ENCODE measurements around the gene GRAP2. TPM values are rescaled to one million over a fixed set of nuclear protein-coding genes. Genes with fewer than 3 reads are reported as not detected.

Gene GRAP2
- total and polyA plus RNA-seq, 8 donors: 0.45 to 29.1 (median 3.0) TPM; not detected in 2

GRCh38 chr22:39958009-39958711, 57.3 kb downstream of the GRAP2 start:
- WGBS, 5 donors: 82 to 88% (median 86%) methylated on average over 8 of the region's 8 CpGs
- H3K27me3 ChIP-seq: no peaks in the 10 kb centered on the region
- peaks cover 0 to 34% (median 7%) of the 10 kb centered on the region in 4 donors for H3K4me1 ChIP-seq
- intact Hi-C loops (cut with DNase I; ENCODE audit: low total_unique reads): no loop called here
- H3K36me3 ChIP-seq: no peaks in the 10 kb centered on the region
- H3K27ac ChIP-seq: no peak overlapping the region
- no peaks in the 10 kb centered on the region for H3K9me3 ChIP-seq
- TF ChIP-seq CTCF (IDR thresholded peaks at IDR 0.05) (no peak), POLR2AphosphoS5 (IDR thresholded peaks at IDR 0.05) (no peak), POLR2A (IDR thresholded peaks at IDR 0.05) (no peak), EP300 (IDR thresholded peaks at IDR 0.05) (no peak)
- H3K4me3 ChIP-seq: no peak overlapping the region
- DNase-seq: no peak

DNA sequence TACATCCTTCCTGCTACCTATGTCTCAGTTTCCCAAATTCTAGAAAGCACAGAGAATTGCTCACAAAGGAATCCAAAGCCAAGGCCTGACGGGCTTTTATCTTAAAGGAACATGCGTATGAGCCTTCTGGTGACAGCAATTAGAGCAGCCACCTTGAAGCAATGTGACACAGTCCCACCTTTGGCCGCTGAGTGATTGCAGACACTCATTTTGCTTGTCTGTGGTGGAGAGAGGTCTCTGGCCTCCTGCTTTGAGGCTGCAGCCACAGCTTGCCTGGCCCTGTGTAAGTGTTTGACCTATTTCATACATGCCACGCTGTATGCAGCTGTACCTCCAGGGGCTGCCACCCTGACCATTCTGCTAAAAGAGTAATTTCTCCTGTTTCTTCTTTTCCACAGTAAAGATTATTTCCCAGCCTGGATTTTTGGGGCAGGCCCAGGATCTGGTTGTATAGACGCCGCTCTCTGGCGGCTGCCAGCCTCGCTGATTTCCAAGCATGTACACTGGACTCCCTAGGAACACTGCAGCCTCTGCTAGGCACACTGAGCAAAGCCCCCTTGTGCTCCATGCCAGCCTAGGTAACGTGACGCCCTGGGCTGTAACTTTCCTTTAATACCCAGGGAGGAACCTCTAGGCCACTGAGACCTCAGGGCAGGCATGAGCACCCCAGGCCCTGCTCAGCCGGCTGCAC, 58.2 kb downstream of the GRAP2 start:
- intact Hi-C loops (cut with DNase I; ENCODE audit: low total_unique reads): no loop called here
- Histone ChIP-seq H3K27me3 (no peaks in the 10 kb centered on the region), H3K4me1 (peaks cover 0 to 33% (median 4%) of the 10 kb centered on the region in 4 donors), H3K9me3 (no peaks in the 10 kb centered on the region), H3K36me3 (no peaks in the 10 kb centered on the region), H3K4me3 (no peak overlapping the region), H3K27ac (peak overlapping the region in 2 of 5 donors; percentile 3 to 4)
- no peak for DNase-seq
- no peak for TF ChIP-seq CTCF (IDR thresholded peaks at IDR 0.05)
- no peak for TF ChIP-seq POLR2A (IDR thresholded peaks at IDR 0.05)
- TF ChIP-seq EP300 (IDR thresholded peaks at IDR 0.05): no peak
- TF ChIP-seq POLR2AphosphoS5 (IDR thresholded peaks at IDR 0.05): no peak
- WGBS, 5 donors: 74 to 84% (median 82%) methylated on average over 11 of the region's 11 CpGs

DNA sequence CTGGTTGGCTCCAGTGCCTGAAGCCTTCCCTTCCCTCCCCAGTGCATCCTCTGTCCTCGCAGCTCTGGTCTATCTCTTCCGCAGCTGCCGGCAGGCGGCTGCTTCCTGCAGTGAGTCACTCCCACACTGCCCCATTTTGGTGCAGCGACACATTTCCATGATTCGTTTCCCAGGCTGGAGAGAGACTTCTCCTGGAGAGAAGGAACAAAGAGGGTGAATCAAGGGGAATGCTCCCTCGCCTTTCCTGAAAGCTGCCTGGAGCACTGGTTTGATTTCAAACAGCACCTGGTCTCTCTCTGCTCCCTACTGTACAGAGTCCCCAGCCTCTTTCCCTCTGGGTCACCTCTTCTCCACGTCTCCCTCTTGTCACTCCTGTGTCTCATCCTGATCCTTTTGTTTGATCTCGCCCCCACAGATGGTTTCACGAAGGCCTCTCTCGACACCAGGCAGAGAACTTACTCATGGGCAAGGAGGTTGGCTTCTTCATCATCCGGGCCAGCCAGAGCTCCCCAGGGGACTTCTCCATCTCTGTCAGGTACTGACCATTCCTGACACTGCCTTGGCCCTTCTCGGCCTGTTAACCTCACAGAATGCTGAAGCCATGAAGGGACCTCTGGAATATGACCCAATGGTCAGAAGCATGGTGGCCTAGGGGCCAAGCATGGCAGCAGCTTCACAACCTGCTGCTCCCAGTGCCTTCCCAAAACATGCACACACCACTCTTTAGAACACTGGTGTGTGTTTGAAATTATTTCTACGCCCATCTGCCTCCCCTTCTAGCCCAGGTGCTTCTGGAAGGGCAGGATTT, 59.0 kb downstream of the GRAP2 start, which contains the start of gene TMA7B:
TSS of gene TMA7B (plus strand) at position 758 of the 808 bp plus-strand sequence. CDS start 3,978 bp downstream, outside the sequence.
- TF ChIP-seq POLR2A (IDR thresholded peaks at IDR 0.05): no peak
- no peak for TF ChIP-seq POLR2AphosphoS5 (IDR thresholded peaks at IDR 0.05)
- no peak for TF ChIP-seq EP300 (IDR thresholded peaks at IDR 0.05)
- TF ChIP-seq CTCF (IDR thresholded peaks at IDR 0.05): no peak
- peak; percentile 27 to 66 for DNase-seq
- peak within 1 kb of the TSS in 3 of 5 donors; percentile 25 to 66 (median 52) for H3K27ac ChIP-seq

More for the DNA sequence above, 59.0 kb downstream of the GRAP2 start, which contains the start of gene TMA7B:
- intact Hi-C loops (cut with DNase I; ENCODE audit: low total_unique reads): no loop called here
- WGBS, 5 donors: 51 to 70% (median 62%) methylated on average over 14 of the region's 14 CpGs
- no peaks in the 10 kb centered on the region for H3K27me3 ChIP-seq
- no peaks in the 10 kb centered on the region for H3K9me3 ChIP-seq
- no peak within 1 kb of the TSS for H3K4me3 ChIP-seq
- H3K36me3 ChIP-seq: no peaks in the 10 kb centered on the region
- H3K4me1 ChIP-seq: peaks cover 0 to 26% (median 3%) of the 10 kb centered on the region in 4 donors

All from stomach (tissue), 9 donors.